H9 (cell line): ENCODE measurements around the gene SHISA8. TPM values are rescaled to one million over a fixed set of nuclear protein-coding genes. Genes with fewer than 3 reads are reported as not detected.
A peak's percentile ranks its signal among the peaks of the same experiment; 100 is the strongest.

Experiments used
- DNase-seq: peaks from one replicate; pipeline ENCODE4 v3.0.0-alpha.2; 2017
- H2AFZ ChIP-seq: one replicate; pipeline ENCODE4 v1.6.1; 2013; ENCODE audit warnings: mild to moderate bottlenecking, low read length, control low read depth, moderate library complexity
- H2AK5ac ChIP-seq: 2 replicates; pipeline ENCODE4 v1.6.1; 2013; ENCODE audit warnings: low read length, control low read depth, mixed read lengths; ENCODE audit not compliant: insufficient read length
- H2BK120ac ChIP-seq: one replicate; pipeline ENCODE4 v1.6.1; 2013; ENCODE audit warnings: low read depth, mild to moderate bottlenecking, low read length, control low read depth, inconsistent platforms; ENCODE audit not compliant: poor library complexity, severe bottlenecking
- H2BK12ac ChIP-seq: 2 replicates; pipeline ENCODE4 v1.6.1; 2013; ENCODE audit warnings: low read length, control low read depth, mixed read lengths, low read depth; ENCODE audit not compliant: insufficient read length
- H2BK15ac ChIP-seq: 2 replicates; pipeline ENCODE4 v1.6.1; 2013; ENCODE audit warnings: low read depth, low read length, control low read depth
- H2BK20ac ChIP-seq: one replicate; pipeline ENCODE4 v1.6.1; 2013; ENCODE audit warnings: low read depth, mild to moderate bottlenecking, low read length, control low read depth, inconsistent platforms; ENCODE audit not compliant: poor library complexity, severe bottlenecking
- H2BK5ac ChIP-seq: 2 replicates; pipeline ENCODE4 v1.6.1; 2013; ENCODE audit warnings: low read length, control low read depth, mixed read lengths; ENCODE audit not compliant: insufficient read length
- H3K14ac ChIP-seq: 2 replicates; pipeline ENCODE4 v1.6.1; 2013; ENCODE audit warnings: low read length, control low read depth; ENCODE audit not compliant: insufficient read depth
- H3K18ac ChIP-seq: 2 replicates; pipeline ENCODE4 v1.6.1; 2013; ENCODE audit warnings: low read depth, mild to moderate bottlenecking, mixed read lengths, low read length, control low read depth; ENCODE audit not compliant: insufficient read length
- H3K23ac ChIP-seq: 2 replicates; pipeline ENCODE4 v1.6.1; 2013; ENCODE audit warnings: low read length, control low read depth, mixed read lengths, low read depth; ENCODE audit not compliant: insufficient read length
- H3K23me2 ChIP-seq: 2 replicates; pipeline ENCODE4 v1.6.1; 2013; ENCODE audit warnings: low read depth, mild to moderate bottlenecking, mixed read lengths, low read length, control low read depth; ENCODE audit not compliant: insufficient read length, poor library complexity, severe bottlenecking
- H3K27ac ChIP-seq: 2 replicates; pipeline ENCODE4 v1.5.1; 2013; ENCODE audit warnings: low read length, control low read depth, mixed read lengths, low read depth; ENCODE audit not compliant: insufficient read length
- H3K27me3 ChIP-seq: 2 replicates; pipeline ENCODE4 v1.6.1; 2013; ENCODE audit warnings: low read length, control low read depth, inconsistent platforms; ENCODE audit not compliant: insufficient read depth
- H3K4ac ChIP-seq: 2 replicates; pipeline ENCODE4 v1.6.1; 2013; ENCODE audit warnings: low read depth, mild to moderate bottlenecking, control low read depth, inconsistent platforms, low read length, moderate library complexity
- H3K4me1 ChIP-seq: 2 replicates; pipeline ENCODE4 v1.6.1; 2013; ENCODE audit warnings: low read length, control low read depth, inconsistent platforms; ENCODE audit not compliant: insufficient read depth
- H3K4me2 ChIP-seq: 2 replicates; pipeline ENCODE4 v1.6.1; 2013; ENCODE audit warnings: low read length, control low read depth, mixed read lengths; ENCODE audit not compliant: insufficient read length, insufficient read depth
- H3K56ac ChIP-seq: 2 replicates; pipeline ENCODE4 v1.6.1; 2013; ENCODE audit warnings: low read depth, mild to moderate bottlenecking, mixed read lengths, low read length, control low read depth; ENCODE audit not compliant: insufficient read length
- H3K79me1 ChIP-seq: 2 replicates; pipeline ENCODE4 v1.6.1; 2013; ENCODE audit warnings: low read depth, mild to moderate bottlenecking, moderate library complexity, low read length, control low read depth, inconsistent platforms; ENCODE audit not compliant: insufficient read depth, poor library complexity, severe bottlenecking
- H3K79me2 ChIP-seq: 2 replicates; pipeline ENCODE4 v1.6.1; 2013; ENCODE audit warnings: low read length, control low read depth, inconsistent platforms; ENCODE audit not compliant: insufficient read depth
- H3K9ac ChIP-seq: 2 replicates; pipeline ENCODE4 v1.6.1; 2013; ENCODE audit warnings: low read length, control low read depth, mixed read lengths; ENCODE audit not compliant: insufficient read length; ENCODE audit errors: extremely low read depth
- H3K9me3 ChIP-seq: one replicate; pipeline ENCODE4 v1.6.1; 2013; ENCODE audit warnings: low read depth, low read length, inconsistent platforms; ENCODE audit not compliant: control insufficient read depth
- H3T11ph ChIP-seq: one replicate; pipeline ENCODE4 v1.6.1; 2013; ENCODE audit warnings: mild to moderate bottlenecking, low read length, control low read depth, inconsistent platforms
- H4K20me1 ChIP-seq: one replicate; pipeline ENCODE4 v1.6.1; 2013; ENCODE audit not compliant: control insufficient read depth, insufficient read length, insufficient read depth
- H4K5ac ChIP-seq: 2 replicates; pipeline ENCODE4 v1.6.1; 2013; ENCODE audit warnings: low read depth, mild to moderate bottlenecking, mixed read lengths, low read length, control low read depth; ENCODE audit not compliant: insufficient read length
- H4K8ac ChIP-seq: replicated peaks from 2 replicates; pipeline ENCODE4 v1.6.1; 2013; ENCODE audit warnings: low read length, control low read depth, mixed read lengths, low read depth; ENCODE audit not compliant: insufficient read length
- H4K91ac ChIP-seq: 2 replicates; pipeline ENCODE4 v1.6.1; 2013; ENCODE audit warnings: low read depth, mild to moderate bottlenecking, moderate library complexity, mixed read lengths, low read length, control low read depth; ENCODE audit not compliant: insufficient read length
- H3K27ac Mint-ChIP-seq, 3 experiments: 2 replicates in 2 of 3; 3 replicates in 1 of 3; pipeline ENCODE4 v1.8.0; 2020 to 2021; ENCODE audit warnings: mixed read lengths in 3 of 3, mild to moderate bottlenecking in 1 of 3, moderate library complexity in 1 of 3
- H3K27me3 Mint-ChIP-seq: 2 replicates; pipeline ENCODE4 v1.8.0; 2021; ENCODE audit warnings: low read depth, mild to moderate bottlenecking, moderate library complexity, mixed read lengths
- H3K36me3 Mint-ChIP-seq, 3 experiments: 2 replicates in 2 of 3; 3 replicates in 1 of 3; pipeline ENCODE4 v1.8.0; 2020 to 2021; ENCODE audit warnings: low read depth in 3 of 3, mixed read lengths in 3 of 3; ENCODE audit not compliant: insufficient read depth in 1 of 3
- H3K4me1 Mint-ChIP-seq, 2 experiments: 2 replicates each; pipeline ENCODE4 v1.8.0; 2020; ENCODE audit warnings: mixed read lengths in 2 of 2
- H3K4me3 Mint-ChIP-seq, 2 experiments: 2 replicates in 1 of 2; 3 replicates in 1 of 2; pipeline ENCODE4 v1.8.0; 2020 to 2021; ENCODE audit warnings: mild to moderate bottlenecking in 2 of 2, mixed read lengths in 2 of 2, moderate library complexity in 1 of 2
- H3K9me3 Mint-ChIP-seq, 2 experiments: 2 replicates in 1 of 2; 3 replicates in 1 of 2; pipeline ENCODE4 v1.8.0; 2020; ENCODE audit warnings: mild to moderate bottlenecking in 2 of 2, mixed read lengths in 2 of 2, moderate library complexity in 1 of 2
- WGBS: extraction: QIAGEN DNeasy Blood & Tissue Kit; methylation state at CpG from one replicate; pipeline ENCODE4 v1.1.7; 2013; ENCODE audit warnings: missing lambda C conversion rate, low lambda C conversion rate, mixed read lengths; ENCODE audit not compliant: insufficient read length; ENCODE audit errors: extremely low coverage; 5-methylcytosine and 5-hydroxymethylcytosine counted together
- total RNA-seq: library from RNA; stranded (reverse); gene quantifications from 2 replicates; pipeline ENCODE4 v1.2.1, GENCODE V29; 2021
- TF ChIP-seq, protein P1 (sequence below): fragments of 200-600 bp; sonication (generic); conservative IDR thresholded peaks from 3 replicates; pipeline ENCODE4 v1.8.0; 2021; ENCODE audit warnings: antibody characterized with exemption, mild to moderate bottlenecking

The SHISA8 gene
- total RNA-seq, 1 experiment from 2014 or later: 1.4 TPM

DNA sequence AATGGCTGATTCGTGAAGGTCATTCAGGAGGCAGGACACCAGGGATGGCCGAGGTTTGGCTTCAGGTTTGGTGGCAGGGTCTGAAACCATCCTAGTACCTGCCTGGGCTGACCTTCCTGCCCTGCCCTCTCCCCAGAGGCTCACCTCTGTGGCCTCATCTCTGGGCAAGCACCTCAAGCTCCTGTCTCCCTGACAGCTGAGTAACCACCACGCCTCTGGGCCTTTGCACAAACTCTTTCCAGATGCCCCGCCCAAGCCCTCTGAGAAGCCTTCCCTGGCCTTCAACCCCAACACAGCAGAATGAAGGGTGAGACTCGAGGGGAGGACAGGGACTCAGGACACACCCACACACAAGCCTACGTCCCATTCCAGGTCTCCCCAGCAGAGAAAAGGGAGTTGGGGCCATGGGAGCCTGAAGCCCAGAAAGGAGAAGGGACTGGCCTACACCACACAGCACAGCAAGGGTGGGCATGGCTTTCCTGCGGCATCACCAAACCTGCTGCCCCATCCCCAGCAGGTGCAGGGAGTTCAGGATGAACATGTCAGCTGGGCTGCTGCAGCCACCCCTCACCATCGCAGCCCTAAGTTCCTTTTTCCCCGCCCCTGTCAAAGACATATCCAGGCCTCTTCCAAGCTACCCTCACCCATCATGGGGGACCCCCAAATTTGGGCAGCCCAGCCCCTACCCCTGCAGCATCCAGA, 2.4 kb downstream of the SHISA8 start:
- Histone ChIP-seq H3K4me2 (no peak overlapping the region), H3K27me3 (peaks cover 57% of the 10 kb centered on the region), H2AFZ (no peak overlapping the region), H3K4me1 (peaks cover 2% of the 10 kb centered on the region; the same call in 1 of the 2 replicates), H2BK5ac (no peak overlapping the region), H3K79me1 (no peaks in the 10 kb centered on the region), H4K91ac (no peak overlapping the region), H2BK120ac (no peak overlapping the region), H3K79me2 (no peaks in the 10 kb centered on the region), H2BK20ac (no peak overlapping the region), H3K18ac (no peak overlapping the region), H2BK12ac (no peak overlapping the region), H3K9ac (no peak overlapping the region), H3K14ac (no peak overlapping the region), H3T11ph (no peak overlapping the region), H3K23me2 (peaks cover 6% of the 10 kb centered on the region), H3K27ac (no peak overlapping the region), H2AK5ac (no peak overlapping the region), H4K8ac (no peak overlapping the region), H4K5ac (no peak overlapping the region), H2BK15ac (no peak overlapping the region), H3K4ac (no peak overlapping the region), H4K20me1 (no peaks in the 10 kb centered on the region), H3K56ac (no peak overlapping the region), H3K9me3 (no peaks in the 10 kb centered on the region), H3K23ac (no peak overlapping the region)
- Mint-ChIP-seq H3K36me3 (peaks cover 1 to 3% (median 2%) of the 10 kb centered on the region in 3 experiments; a peak in 4 of 7 replicates), H3K4me1 (peaks cover 15 to 32% of the 10 kb centered on the region in 2 experiments), H3K27ac (no peak overlapping the region), H3K27me3 (peaks cover 80% of the 10 kb centered on the region), H3K4me3 (peak overlapping the region in 1 of 2 experiments; percentile 40; a peak in 2 of 5 replicates), H3K9me3 (no peaks in the 10 kb centered on the region; a peak in 2 of 5 replicates)
- WGBS: no CpG with 5 or more reads among the region's 9 CpGs
- TF ChIP-seq, protein P1, sequence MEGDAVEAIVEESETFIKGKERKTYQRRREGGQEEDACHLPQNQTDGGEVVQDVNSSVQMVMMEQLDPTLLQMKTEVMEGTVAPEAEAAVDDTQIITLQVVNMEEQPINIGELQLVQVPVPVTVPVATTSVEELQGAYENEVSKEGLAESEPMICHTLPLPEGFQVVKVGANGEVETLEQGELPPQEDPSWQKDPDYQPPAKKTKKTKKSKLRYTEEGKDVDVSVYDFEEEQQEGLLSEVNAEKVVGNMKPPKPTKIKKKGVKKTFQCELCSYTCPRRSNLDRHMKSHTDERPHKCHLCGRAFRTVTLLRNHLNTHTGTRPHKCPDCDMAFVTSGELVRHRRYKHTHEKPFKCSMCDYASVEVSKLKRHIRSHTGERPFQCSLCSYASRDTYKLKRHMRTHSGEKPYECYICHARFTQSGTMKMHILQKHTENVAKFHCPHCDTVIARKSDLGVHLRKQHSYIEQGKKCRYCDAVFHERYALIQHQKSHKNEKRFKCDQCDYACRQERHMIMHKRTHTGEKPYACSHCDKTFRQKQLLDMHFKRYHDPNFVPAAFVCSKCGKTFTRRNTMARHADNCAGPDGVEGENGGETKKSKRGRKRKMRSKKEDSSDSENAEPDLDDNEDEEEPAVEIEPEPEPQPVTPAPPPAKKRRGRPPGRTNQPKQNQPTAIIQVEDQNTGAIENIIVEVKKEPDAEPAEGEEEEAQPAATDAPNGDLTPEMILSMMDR: no peak
- DNase-seq: peak; percentile 26
